GM12892 (cell line): ENCODE data around the gene SLC4A7.

Experiments
- POLR2A ChIP-seq: IDR thresholded peaks from 2 replicates; pipeline ENCODE4 v1.6.1; 2011; ENCODE audit warnings: low read depth, low read length, control low read depth
- POLR2AphosphoS5 ChIP-seq: IDR thresholded peaks from 2 replicates; pipeline ENCODE4 v1.6.1; 2011; ENCODE audit warnings: low read depth, low read length, control low read depth
- TAF1 ChIP-seq: IDR thresholded peaks from 2 replicates; pipeline ENCODE4 v1.6.1; 2011; ENCODE audit warnings: low read depth, mild to moderate bottlenecking, control low read depth, low read length, borderline replicate concordance

DNA sequence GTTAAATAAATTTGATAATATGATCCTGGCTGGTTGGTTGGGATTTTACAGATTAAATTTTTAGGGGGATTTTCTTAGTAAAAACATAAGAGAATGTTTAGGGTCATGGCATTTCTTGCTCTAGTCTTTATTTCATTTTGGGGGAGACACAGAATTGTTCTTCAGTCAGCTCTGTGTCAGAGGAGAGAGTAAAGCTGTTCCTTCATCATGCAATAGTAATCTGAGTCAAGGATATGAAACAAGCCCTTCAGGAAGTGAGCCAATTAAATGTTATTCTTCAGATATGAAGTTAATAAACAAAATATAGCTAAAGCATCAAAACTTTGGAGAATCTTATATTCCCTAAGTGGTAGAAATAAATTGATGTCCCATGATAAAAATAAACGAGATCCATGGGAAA lies 22.9 kb upstream of the SLC4A7 start:
- no peak for TF ChIP-seq TAF1
- no peak for TF ChIP-seq POLR2A
- TF ChIP-seq POLR2AphosphoS5: no peak
